Stimulated activated CD4-positive, alpha-beta T cell treated with anti-CD3 and anti-CD28 coated beads, Interleukin-1b, Interleukin-23, amount 100 ng/mL, for 1 hour (primary cell): ENCODE measurements around the gene METTL2B.
"Not testable (repeated sequence)": the region's sequence is repeated elsewhere in the genome, so short reads cannot be mapped to it uniquely, and the experiment has no call there.

Experiments used
- DNase-seq, 2 donors: peaks; one replicate each; pipeline ENCODE4 v3.0.0-alpha.2; 2020; ENCODE audit warnings: low read depth in 2 of 2

The METTL2B gene

DNA sequence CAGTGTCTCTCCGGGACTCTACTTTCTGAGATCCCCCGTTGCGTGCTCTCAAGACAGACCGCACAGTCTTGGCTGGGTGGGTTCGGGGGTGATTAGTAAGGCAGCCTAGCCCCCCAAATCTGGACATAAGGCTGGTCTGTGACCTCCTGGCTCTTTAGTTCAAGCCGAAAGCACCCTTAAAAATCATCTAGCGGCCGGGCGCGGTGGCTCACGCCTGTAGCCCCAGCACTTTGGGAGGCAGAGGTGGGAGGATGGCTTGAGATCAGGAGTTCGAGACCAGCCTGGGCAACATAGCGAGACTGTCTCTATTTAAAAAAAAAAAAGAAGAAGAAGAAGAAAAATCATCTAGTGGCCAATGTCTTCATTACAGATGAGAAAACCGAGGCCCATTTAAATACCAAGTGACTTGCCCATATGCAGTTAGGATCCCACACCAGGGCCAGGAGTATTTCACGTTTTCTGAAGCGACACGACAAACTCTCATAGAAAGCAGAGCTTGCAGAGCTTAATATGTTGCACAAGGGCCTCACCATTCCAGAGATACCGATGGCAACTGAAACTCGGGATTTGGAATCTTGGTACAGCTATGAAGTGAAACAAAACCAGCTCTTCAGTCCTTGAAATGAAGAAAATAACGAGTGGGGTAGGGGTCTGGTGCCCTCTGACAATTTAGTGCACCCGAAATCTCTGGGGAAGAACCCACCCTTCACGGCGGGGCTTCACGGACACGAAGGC is 21.6 kb upstream of the METTL2B start:
- DNase-seq, result no peak

DNA sequence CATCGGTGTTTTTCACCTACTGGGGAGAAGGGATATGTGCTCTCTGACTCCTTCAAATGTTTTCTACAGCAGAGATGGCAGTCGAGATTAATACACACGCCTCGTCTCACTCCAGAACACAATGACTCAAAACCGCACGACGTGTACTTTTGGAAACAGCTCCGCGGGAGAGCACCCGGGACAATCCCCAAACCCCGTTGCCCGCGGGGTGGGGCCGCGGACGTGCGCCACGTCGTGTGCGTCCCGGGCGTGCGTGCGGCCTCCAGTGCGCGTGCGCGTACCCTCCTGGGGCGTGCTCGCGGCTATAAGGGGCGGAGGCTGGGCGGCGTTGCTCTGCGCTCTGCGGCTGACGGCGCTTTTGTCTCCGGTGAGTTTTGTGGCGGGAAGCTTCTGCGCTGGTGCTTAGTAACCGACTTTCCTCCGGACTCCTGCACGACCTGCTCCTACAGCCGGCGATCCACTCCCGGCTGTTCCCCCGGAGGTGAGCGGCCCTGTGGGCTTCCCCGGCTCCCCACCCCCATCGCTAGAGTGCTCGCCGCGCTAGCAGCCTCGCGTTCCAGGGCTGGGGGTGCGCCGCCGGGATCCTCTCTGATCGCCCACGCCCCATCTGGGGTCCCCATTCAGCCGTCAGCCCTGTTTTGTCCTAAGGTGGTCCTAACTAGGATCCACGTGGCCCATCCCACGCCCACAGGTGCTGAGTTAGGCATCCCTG is 20.8 kb upstream of the METTL2B start, which contains the start of gene HILPDA:
Gene HILPDA, plus strand, starts transcription at position 336 of the 712 bp plus-strand sequence. CDS start 1,391 bp downstream, outside the sequence.
- DNase-seq, result peak; percentile 81 to 87

DNA sequence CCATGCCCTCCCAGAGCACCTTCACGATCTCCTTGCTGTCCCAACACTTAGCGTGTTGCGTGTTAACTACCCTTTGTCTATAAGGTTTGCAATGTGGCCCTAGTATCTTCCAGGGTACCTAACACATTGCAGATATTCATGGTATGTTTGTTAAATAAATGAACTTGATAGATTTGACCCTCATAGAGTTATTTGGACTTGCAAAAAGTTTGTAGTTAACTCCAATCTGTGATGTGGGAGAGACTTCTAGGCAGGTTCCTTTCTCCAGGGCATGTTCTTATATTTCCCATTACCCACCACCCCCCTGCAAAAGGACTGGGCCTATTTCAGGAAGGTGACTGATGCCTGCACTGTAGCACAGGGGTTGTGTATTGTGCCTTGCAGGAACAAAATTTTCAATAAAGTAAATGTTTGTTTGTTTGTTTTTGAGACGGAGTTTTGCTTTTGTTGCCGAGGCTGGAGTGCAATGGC is 20.3 kb upstream of the METTL2B start:
- DNase-seq, result no peak

DNA sequence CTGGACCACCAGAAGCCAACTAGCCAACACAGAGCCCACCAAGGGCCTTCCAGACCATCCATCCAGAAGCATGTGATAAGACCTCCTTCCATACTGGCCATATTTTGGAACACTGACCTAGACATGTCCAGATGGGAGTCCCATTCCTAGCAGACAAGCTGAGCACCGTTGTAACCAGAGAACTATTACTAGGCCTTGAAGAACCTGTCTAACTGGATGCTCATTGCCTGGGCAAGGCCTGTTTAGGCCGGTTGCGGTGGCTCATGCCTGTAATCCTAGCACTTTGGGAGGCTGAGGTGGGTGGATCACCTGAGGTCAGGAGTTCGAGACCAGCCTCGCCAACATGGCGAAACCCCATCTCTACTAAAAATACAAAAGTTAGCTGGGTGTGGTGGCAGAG is 19.2 kb upstream of the METTL2B start:
- DNase-seq, result not testable (repeated sequence)

DNA sequence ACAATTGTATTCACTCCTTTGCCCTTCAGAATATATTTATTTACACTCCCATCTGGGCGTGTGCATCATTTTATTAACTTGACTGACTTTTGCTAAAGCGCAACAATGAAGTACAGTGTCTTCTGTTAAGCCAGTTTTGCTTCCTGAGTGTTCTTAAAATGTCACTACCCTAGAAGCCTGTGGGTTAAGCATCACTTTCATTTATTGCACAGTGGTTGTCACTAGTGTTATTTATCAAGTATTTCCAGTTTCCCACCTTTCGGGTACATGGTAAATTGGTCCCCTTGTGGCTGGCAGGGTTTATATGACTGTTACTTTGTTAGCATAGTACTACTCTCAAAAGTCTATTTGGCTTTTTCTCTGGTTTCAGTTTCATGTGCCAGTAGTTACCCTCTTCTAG is 17.6 kb upstream of the METTL2B start:
- DNase-seq, result no peak

DNA sequence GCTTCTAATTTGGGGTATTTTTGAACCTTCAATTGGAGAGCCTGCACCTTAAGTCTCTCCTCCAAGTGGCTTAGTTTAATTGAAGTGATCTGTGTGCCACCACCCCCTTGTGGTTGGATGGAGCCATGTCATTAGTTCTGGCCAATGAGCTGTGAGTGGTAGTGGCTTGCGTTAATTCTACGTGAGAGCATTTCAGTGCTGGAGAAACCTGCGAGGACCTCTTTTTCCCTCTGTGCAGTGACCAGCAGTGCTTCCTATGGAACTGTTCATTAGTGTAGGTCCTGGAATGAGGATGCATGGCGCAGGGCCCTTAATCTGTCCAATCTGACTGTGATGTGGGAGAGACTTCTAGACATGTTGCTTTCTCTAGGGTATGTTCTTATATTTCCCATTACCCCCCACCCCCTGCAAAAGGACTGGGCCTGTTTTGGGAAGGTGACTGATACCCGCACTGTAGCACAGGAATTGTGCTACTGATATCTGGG is 17.1 kb upstream of the METTL2B start:
- peak; percentile 19 to 36 for DNase-seq

DNA sequence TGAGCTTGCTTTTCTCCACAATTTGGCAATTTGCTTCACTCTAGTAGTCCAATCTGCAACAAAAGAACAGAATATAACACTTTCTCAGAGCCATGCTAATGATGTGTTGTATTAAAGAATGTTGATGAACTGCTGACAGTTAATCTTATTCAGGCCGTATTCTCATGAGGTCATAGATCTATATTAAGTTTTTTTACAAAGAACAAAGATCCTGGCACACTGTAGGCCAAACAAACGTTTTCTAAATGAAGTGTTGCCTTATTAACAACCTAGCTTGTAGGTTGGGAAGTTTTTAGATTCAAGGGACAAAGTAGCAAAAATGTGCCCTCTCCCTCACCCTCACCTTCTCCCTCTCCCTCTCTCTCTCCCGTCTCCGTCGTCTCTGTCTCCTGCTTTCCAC is 14.1 kb upstream of the METTL2B start:
- no peak for DNase-seq

DNA sequence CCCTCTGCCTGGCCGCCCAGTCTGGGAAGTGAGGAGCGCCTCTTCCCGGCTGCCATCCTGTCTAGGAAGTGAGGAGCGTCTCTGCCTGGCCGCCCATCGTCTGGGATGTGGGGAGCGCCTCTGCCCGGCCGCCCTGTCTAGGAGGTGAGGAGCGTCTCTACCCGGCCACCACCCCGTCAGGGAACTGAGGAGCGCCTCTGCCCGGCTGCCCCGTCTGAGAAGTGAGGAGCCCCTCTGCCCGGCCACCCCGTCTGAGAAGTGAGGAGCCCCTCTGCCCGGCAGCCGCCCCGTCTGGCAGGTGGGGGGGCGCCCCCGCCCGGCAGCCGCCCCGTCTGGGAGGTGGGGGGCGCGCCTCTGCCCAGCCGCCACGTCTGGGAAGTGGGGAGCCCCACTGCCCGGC is 13.2 kb upstream of the METTL2B start:
- not testable (repeated sequence) for DNase-seq

DNA sequence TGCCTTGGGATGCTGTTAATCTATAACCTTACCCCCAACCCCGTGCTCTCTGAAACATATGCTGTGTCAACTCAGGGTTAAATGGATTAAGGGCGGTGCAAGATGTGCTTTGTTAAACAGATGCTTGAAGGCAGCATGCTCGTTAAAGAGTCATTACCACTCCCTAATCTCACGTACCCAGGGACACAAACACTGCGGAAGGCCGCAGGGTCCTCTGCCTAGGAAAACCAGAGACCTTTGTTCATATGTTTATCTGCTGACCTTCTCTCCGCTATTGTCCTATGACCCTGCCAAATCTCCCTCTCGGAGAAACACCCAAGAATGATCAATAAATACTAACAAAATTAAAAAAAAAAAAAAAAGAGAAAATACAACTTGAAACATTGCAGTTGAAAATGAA is 12.6 kb upstream of the METTL2B start:
- not testable (repeated sequence) for DNase-seq

DNA sequence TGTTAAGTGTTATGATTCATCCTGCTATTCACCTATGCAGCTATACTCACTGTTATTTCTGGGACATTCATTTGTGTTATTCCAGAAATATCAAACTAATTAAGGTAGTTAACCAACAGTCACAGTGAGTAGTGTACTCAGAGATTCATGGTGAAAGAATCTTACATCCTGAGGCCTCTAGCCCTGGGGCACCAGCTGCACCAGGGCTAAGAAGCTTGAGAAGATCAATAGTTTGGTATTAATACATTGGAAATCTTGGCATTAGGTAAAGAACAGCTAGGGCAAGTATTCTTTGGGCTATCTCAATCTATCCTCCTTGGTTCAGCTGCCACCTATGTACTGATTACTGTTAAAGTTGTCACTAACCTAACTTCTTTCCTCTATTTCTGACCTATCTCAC is 9.7 kb upstream of the METTL2B start:
- not testable (repeated sequence) for DNase-seq

DNA sequence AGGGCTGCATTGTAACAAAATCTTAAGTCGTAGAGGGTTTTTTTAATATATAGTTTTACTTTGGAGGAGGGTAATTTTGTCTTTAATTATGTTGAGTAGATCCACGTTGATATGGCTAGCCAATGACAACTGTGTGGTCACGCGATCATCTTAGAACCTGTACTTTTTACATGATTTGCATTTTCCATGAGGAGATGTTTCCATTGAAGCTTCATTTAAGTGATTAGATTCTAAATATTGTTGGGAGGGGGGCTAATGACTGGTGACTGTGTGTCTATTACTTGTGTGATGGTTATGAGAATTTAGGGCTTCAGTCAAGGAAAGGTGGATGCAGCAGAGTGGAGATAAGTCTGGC is 765 bp downstream of the METTL2B start:
- DNase-seq, result not testable (repeated sequence)

DNA sequence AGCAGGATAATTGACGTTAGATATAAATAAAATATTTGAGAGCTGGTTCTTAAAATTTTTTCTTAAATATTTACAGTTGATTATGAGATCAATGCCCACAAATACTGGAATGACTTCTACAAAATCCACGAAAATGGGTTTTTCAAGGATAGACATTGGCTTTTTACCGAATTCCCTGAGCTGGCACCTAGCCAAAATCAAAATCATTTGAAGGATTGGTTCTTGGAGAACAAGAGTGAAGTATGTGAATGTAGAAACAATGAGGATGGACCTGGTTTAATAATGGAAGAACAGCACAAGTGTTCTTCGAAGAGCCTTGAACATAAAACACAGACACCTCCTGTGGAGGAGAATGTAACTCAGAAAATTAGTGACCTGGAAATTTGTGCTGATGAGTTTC is 2.5 kb downstream of the METTL2B start:
- not testable (repeated sequence) for DNase-seq

DNA sequence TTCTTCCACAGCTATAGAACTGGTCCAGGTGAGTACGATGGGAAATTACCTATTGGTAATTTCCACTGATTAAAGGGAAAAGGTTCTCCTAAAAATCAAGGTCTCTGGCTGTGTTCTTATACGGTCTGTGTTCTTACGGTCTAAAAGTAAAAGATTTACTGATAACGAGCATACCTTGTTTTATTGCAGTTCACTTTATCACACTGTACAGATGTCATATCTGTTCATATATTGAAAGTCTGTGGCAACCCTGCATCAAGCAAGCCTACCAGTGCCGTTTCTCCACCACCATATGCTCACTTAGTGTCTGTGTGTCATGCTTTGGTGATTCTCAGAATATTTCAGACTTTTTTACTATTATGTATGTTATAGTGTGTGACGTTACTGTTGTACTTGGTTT is 11.6 kb downstream of the METTL2B start:
- not testable (repeated sequence) for DNase-seq

DNA sequence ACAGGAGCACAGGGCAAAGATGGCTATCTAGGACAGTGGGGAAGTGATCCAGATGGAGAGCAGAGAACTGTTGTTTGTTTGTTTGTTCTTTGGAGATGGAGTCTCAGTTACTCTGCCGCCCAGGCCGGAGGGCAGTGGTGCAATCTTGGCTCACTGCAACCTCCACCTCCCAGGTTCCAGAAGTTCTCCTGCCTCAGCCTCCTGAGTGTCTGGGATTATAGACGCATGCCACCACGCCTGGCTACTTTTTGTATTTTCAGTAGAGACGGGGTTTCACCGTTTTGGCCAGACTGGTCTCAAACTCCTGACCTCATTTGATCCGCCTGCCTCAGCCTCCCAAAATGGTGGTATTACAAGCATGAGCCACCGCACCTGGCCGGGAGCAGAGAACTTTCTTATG is 20.9 kb downstream of the METTL2B start:
- no peak for DNase-seq

DNA sequence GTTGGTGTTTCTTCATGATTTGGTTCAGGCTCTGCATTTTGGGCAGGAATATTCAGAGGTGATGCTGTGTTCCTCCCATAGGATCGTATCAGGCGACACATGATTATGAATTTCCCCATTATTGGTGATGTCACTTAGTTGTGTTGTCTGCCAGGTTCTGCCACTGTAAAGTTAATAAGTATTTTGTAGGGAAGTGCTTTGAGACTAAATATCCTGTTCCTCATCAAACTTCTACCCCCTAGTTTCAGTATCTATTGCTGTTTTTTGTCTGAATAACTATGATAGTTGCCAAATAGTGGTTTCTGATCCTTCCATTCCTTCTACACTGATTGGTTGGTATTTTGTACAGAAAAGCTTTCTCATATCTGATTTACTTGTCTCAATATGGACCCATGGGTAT is 28.9 kb downstream of the METTL2B start:
- DNase-seq, result not testable (repeated sequence)

DNA sequence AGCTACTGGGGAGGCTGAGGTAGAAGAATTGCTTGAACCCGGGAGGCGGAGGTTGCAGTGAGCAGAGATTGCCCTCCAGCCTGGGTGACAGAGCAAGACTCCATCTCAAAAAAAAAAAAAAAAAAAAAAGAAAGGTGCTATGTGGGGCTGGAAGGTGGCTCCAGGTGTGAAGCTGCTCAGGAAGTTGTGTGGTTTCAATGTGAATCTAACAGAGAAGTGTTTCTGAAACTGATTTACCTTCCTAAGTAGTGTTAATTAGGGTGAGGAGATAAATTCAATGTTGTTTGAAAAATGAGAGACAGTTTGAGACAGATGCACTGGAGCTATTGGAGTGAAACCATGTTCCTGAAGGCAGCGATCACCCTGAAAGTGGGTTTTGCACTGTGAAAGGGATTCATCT is 30.3 kb downstream of the METTL2B start:
- not testable (repeated sequence) for DNase-seq

DNA sequence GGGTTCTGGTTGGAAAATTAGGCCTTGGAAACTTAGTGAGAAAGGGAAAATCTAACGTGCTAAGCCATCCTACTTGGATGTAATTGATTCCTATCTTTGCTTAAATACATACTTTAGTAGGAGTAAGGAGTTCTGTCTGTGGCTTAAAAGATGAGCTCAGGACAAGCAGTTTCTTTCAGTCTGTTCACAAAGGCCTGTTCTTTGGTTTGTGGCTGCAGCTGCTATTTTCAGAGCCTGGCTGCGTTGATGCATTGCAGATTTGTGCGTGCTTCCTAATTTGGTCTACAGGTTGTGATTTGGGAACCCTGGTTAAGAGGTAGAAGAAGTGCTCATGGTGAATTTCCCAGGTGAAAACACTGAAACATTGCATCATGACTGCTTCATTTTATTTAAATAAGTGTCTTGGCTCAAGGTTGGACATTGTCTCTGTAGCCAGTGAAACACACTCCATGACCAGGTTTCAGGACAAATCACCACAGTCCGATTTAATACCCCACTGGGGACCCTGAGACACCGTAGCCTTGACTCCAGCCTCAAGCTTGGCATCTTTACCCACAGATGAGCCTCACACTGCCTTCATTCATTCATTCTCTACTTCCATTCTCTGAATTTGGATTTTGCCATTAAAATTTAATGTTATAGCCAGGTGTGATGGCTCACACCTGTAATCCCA is 30.9 kb downstream of the METTL2B start:
- DNase-seq, result not testable (repeated sequence)

DNA sequence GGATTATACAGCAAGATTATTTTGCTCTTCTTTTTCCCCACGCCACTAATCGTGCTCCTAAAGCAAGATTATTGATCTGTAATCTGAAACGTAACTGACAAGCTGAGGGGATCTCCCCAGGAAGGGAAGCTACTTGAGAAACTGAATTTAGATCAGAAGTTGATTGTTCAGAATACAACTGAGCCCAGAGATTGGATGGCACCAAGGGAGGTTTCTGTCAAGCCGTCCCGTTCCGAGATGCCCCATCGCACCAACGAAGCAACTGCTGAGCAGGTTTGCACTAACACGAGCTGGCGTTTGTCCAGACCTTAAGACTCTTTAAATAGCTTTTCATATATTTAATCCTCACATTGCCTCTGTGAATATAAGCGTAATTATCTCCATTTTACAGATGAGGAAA is 35.1 kb downstream of the METTL2B start:
- DNase-seq, result not testable (repeated sequence)

DNA sequence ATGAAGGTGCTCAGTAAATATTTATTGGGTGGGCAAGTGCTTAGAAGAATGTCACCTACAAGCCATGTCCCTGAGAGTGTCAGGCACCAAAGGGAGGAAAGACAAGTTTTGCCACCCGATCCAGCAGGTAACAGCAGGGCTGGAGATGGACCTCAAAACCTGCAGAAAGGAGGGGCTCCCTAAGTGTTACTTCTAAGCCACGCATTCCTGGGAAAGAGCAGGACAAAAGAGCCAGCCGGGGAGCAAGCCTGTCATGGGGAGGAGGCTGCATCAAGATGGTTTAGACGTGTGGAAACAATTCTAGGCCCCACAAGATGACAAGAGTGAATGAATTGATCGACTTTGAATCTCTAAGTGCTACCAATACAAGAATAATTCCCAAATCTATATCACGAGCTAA is 38.7 kb downstream of the METTL2B start:
- DNase-seq, result not testable (repeated sequence)

DNA sequence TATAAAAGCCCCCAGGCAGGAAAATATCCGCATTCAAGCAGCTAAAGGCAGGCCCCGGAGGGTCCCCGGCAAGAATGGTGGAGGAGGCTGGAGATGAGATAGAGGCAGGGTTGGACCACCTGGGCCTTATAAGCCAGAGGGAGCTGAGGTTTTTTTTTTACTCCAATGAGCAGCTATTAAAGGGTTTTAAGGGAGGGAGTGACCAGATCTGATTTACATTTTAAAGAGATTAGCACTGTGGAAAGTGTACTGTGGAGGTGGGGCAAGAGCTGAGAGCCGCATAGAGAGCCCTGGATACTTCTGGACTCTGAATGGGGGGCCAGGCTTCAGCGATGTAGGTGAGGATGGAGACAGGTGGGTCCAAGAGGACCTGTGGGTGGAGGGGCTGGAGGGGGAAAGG is 40.5 kb downstream of the METTL2B start:
- DNase-seq, result not testable (repeated sequence)

DNA sequence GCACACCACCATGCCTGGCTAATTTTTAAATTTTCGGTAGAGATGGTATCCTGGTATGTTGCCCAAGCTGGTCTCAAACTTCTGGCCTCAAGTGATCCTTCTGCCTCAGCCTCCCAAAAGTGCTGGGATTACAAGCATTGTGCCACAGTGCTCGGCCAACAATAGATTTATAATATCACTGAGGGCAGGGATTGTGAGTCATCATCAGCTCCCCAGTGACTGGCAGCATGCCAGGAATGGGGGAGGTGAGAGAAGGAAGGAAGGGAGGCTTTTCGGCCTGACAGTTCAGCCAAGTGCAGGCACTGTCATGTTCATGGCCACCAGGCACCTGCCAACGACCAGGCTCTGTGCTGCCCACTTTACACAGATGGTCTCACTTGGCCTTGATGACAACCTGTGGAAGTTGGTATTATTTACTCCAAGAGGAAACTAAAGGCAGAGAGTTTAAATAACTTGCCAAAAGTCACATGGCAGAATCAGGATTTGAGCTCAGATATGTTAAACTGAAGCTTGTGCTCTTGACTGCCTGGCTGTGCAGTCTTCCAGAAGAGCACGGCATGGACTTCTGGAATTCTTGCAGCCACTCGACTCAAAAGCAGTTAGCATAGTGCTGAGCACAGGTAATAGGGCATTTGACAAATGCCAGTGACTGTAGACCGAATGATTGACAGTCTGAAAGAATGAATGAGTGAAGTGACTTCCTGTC is 46.8 kb downstream of the METTL2B start:
- peak; percentile 61 to 66 for DNase-seq
